GM12801 (cell line): ENCODE data around the gene ANKRD9.

ENCODE experiments used
- CTCF ChIP-seq: IDR thresholded peaks from one replicate; pipeline ENCODE4 v1.5.1; 2011; ENCODE audit warnings: control low read depth; ENCODE audit not compliant: insufficient read length; ENCODE audit errors: extremely low read depth

ANKRD9 gene

GRCh38 chr14:102495491-102496330 is 13.9 kb downstream of the ANKRD9 start:
- TF ChIP-seq CTCF: no peak

GRCh38 chr14:102493585-102493984 is 16.0 kb downstream of the ANKRD9 start:
- TF ChIP-seq CTCF: no peak

GRCh38 chr14:102493096-102493495 is 16.5 kb downstream of the ANKRD9 start:
- no peak for TF ChIP-seq CTCF

- no peak for TF ChIP-seq CTCF
Observed at GRCh38 chr14:102492531-102492910, 17.1 kb downstream of the ANKRD9 start.

GRCh38 chr14:102491786-102492530 is 17.6 kb downstream of the ANKRD9 start:
- no peak for TF ChIP-seq CTCF

GRCh38 chr14:102491366-102491765 is 18.2 kb downstream of the ANKRD9 start:
- TF ChIP-seq CTCF: no peak

GRCh38 chr14:102490456-102490855 is 19.1 kb downstream of the ANKRD9 start:
- TF ChIP-seq CTCF: no peak
